Fibroblast of villous mesenchyme (primary cell): ENCODE measurements around the gene ZMYM2. TPM values are rescaled to one million over a fixed set of nuclear protein-coding genes. Genes with fewer than 3 reads are reported as not detected.

Experiments used
- DNase-seq: peaks from one replicate; pipeline ENCODE4 v3.0.0-alpha.2; 2010; ENCODE audit warnings: low read depth
- H3K4me3 ChIP-seq: 2 replicates; pipeline ENCODE4 v1.5.1; 2011; ENCODE audit warnings: low read depth, mild to moderate bottlenecking, low read length
- CTCF ChIP-seq: IDR thresholded peaks from 2 replicates; pipeline ENCODE4 v1.5.1; 2012; ENCODE audit warnings: low read depth, mild to moderate bottlenecking, low read length; ENCODE audit not compliant: insufficient read depth
- total RNA-seq: library from RNA; depleted of rRNA; stranded (reverse); fragments of >200 nt; gene quantifications from 2 replicates; pipeline ENCODE4 v1.2.3, GENCODE V29; 2012

ZMYM2 gene
- total RNA-seq, 1 donor = 69.1 TPM

- peak; percentile 39 for TF ChIP-seq CTCF
- DNase-seq = no peak
- no peak overlapping the region for H3K4me3 ChIP-seq
Measured at GRCh38 chr13:20136781-20137703, 178.5 kb downstream of the ZMYM2 start.

- no peak overlapping the region for H3K4me3 ChIP-seq
- TF ChIP-seq CTCF = no peak
- DNase-seq = no peak
Measured at GRCh38 chr13:20137875-20138274, 179.3 kb downstream of the ZMYM2 start.

GRCh38 chr13:20140487-20140886 lies 182.0 kb downstream of the ZMYM2 start:
- H3K4me3 ChIP-seq = no peak overlapping the region

More at GRCh38 chr13:20140487-20140886, 182.0 kb downstream of the ZMYM2 start:
- TF ChIP-seq CTCF = no peak
- DNase-seq = no peak

Other genes starting within 250 kb of the ZMYM2 start
- gene PSPC1, start 175.8 kb upstream of the ZMYM2 start, total RNA-seq = 76.7 and 80.7 TPM in 2 replicates
- 13.5 and 24.2 TPM in 2 replicates for gene ZMYM5, start 95.1 kb upstream of the ZMYM2 start, total RNA-seq
- gene GJA3, start 202.3 kb downstream of the ZMYM2 start, total RNA-seq = 0.43 and 0.97 TPM in 2 replicates
- gene GJB2, start 234.2 kb downstream of the ZMYM2 start, total RNA-seq = not detected in 2 replicates